ENCODE measurements around the gene MAN1C1.

DNA sequence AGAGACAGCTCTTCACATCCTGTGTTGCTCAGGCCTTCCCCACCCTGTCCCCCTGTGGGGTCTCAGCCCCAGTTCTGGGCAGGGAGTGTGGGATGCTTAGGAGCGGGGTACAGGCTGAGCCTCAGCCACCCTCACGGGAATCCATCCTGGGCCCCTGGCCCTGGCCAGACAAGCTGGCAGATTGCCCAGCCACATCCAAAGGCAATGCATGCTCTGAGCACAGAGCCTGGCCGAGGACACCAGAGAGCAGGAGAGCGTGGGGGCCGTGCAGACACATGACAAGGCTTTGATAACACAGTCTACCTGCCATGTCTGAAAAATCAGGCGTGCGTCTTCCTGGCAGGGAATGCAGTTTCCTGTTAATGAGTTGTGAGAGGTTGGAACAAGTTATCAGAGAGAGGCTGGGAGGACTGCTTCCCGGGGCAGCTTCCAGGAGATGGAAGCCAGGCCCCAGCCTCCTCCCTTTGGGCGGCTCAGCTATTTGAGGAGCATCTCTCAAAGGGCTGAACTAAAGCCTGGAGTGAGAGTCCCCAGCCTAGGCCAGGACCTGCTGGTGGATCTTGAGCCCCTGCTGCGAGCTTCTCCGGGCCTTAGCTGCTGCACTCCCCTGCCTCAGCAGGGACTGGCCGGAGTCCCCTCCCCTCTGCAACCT lies 111.2 kb downstream of the MAN1C1 start:
- TF ChIP-seq, protein P1, sequence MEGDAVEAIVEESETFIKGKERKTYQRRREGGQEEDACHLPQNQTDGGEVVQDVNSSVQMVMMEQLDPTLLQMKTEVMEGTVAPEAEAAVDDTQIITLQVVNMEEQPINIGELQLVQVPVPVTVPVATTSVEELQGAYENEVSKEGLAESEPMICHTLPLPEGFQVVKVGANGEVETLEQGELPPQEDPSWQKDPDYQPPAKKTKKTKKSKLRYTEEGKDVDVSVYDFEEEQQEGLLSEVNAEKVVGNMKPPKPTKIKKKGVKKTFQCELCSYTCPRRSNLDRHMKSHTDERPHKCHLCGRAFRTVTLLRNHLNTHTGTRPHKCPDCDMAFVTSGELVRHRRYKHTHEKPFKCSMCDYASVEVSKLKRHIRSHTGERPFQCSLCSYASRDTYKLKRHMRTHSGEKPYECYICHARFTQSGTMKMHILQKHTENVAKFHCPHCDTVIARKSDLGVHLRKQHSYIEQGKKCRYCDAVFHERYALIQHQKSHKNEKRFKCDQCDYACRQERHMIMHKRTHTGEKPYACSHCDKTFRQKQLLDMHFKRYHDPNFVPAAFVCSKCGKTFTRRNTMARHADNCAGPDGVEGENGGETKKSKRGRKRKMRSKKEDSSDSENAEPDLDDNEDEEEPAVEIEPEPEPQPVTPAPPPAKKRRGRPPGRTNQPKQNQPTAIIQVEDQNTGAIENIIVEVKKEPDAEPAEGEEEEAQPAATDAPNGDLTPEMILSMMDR (IDR thresholded peaks at IDR 0.05 in 2 of 3, conservative IDR thresholded peaks at IDR 0.05 in 1 of 3; ENCODE audit: insufficient read depth in 2 of 3, low read depth in 1 of 3, low read length in 3 of 3), result no peak
- TF ChIP-seq, protein P2, sequence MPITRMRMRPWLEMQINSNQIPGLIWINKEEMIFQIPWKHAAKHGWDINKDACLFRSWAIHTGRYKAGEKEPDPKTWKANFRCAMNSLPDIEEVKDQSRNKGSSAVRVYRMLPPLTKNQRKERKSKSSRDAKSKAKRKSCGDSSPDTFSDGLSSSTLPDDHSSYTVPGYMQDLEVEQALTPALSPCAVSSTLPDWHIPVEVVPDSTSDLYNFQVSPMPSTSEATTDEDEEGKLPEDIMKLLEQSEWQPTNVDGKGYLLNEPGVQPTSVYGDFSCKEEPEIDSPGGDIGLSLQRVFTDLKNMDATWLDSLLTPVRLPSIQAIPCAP (CRISPR knock-in tag; IDR thresholded peaks at IDR 0.05; ENCODE audit: borderline replicate concordance), result no peak
- no peak for TF ChIP-seq CHD1 (IDR thresholded peaks at IDR 0.05; ENCODE audit: low read length)
- no peak for TF ChIP-seq ZFX (CRISPR knock-in tag; IDR thresholded peaks at IDR 0.05)
- no peak for TF ChIP-seq BCL6 (CRISPR knock-in tag; IDR thresholded peaks at IDR 0.05)
- TF ChIP-seq TEAD4 (IDR thresholded peaks at IDR 0.05; ENCODE audit: low read length), result no peak
- no peak for TF ChIP-seq TEAD4 (CRISPR knock-in tag; IDR thresholded peaks at IDR 0.05; ENCODE audit: borderline replicate concordance)
- TF ChIP-seq DEAF1 (CRISPR knock-in tag; IDR thresholded peaks at IDR 0.05), result no peak
- no peak for TF ChIP-seq SRSF1 (IDR thresholded peaks at IDR 0.05; ENCODE audit: low read depth, low read length)
- no peak for TF ChIP-seq RAD51 (IDR thresholded peaks at IDR 0.05; ENCODE audit: borderline replicate concordance, low read depth)
- TF ChIP-seq U2AF2 (optimal IDR thresholded peaks at IDR 0.05; ENCODE audit: low read depth, low read length), result no peak
- no peak for TF ChIP-seq EZH2 (IDR thresholded peaks at IDR 0.05; ENCODE audit: borderline replicate concordance, low read depth, low read length)
- no peak for TF ChIP-seq RAD21 (CRISPR knock-in tag; conservative IDR thresholded peaks at IDR 0.05 in 1 of 2, IDR thresholded peaks at IDR 0.05 in 1 of 2)
